Fibroblast of villous mesenchyme (primary cell): ENCODE data around the gene NCEH1. TPM values are rescaled to one million over a fixed set of nuclear protein-coding genes. Genes with fewer than 3 reads are reported as not detected.

Experiments
- DNase-seq: peaks from one replicate; pipeline ENCODE4 v3.0.0-alpha.2; 2010; ENCODE audit warnings: low read depth
- H3K4me3 ChIP-seq: 2 replicates; pipeline ENCODE4 v1.5.1; 2011; ENCODE audit warnings: low read depth, mild to moderate bottlenecking, low read length
- CTCF ChIP-seq: IDR thresholded peaks from 2 replicates; pipeline ENCODE4 v1.5.1; 2012; ENCODE audit warnings: low read depth, mild to moderate bottlenecking, low read length; ENCODE audit not compliant: insufficient read depth
- small RNA-seq: library from RNA; depleted of rRNA; stranded (forward); fragments of <200 nt; gene quantifications from one replicate; pipeline ENCODE3, GENCODE V24; 2012
- total RNA-seq: library from RNA; depleted of rRNA; stranded (reverse); fragments of >200 nt; gene quantifications from 2 replicates; pipeline ENCODE4 v1.2.3, GENCODE V29; 2012

NCEH1 gene
- total RNA-seq, 1 donor: 21.2 TPM

- TF ChIP-seq CTCF: no peak
- DNase-seq: peak; percentile 68
These were observed 124.4 kb downstream of the NCEH1 start for GRCh38 chr3:172586436-172586835.

GRCh38 chr3:172585954-172586353 is 124.9 kb downstream of the NCEH1 start:
- no peak for TF ChIP-seq CTCF
- no peak overlapping the region for H3K4me3 ChIP-seq
- DNase-seq: no peak

More at GRCh38 chr3:172586436-172586835, 124.4 kb downstream of the NCEH1 start:
- no peak overlapping the region for H3K4me3 ChIP-seq

DNA sequence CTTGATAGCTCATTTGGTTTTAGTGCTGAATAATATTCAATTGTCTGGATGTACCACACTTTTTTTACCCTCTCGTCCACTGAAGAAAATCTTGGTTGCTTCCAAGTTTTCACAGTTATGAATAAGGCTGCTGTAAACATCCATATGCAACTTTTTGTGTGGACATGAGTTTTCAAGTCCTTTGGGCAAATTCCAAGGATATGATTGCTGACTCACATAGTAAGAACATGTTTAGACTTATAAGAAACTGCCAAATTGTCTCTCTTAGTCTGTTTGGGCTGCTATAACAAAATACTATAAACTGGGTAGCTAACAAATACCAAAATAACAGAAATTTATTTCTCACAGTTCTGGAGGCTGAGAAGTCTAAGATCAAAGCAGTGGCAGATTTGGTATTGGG is 128.2 kb downstream of the NCEH1 start:
- peak; percentile 33 for DNase-seq
- H3K4me3 ChIP-seq: no peak overlapping the region
- TF ChIP-seq CTCF: no peak

DNA sequence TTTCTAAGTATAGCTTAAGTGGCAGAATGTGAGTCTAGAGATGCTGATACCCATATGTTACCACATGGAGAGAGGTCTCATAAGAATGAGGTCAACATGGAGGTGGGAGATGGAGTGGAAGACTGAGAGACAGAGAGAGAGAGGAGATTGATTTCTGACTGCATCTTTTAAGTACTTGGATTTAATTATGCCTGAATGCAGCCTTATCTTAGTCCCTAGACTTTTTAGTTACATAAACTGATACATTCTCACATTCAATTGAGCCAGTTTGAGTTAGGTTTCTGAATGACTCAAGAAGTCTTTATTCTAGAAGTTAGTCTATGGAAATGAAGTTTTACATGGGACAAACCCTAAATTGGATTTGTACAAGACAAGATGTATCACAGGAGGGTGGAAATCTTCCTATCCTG is 129.1 kb downstream of the NCEH1 start:
- H3K4me3 ChIP-seq: no peak overlapping the region
- TF ChIP-seq CTCF: no peak
- no peak for DNase-seq

DNA sequence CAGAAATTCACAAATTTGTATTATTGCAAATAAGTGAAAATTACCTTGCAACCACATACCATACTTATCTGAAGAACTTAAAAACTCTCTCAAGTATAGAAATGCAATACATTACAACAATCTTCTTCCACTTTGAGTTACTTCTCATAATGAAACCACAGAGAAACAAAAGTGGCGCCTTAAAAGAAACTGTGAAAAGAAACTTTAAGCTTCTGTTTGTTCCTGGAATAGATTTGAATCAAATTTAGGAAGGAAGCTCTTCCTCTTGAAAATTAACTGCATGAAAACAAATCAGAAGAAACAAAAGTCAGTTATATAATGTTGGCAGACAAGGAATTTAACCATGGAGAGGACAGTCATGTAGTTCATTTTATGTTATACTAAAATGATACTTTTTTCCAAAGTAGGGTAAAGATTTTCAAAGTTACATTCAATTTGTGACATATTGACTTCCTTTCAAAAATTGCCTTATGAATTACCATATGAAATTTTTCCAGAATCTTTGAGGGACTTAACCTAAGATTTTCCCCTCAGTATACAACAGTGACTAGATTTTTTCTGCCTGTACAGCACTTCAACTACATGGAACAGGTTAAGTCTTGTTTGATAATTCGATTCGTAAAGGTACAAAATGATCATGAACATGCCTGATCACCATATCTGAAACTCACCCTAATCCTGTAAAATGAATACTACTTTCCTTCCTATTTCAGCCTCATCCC is 130.0 kb downstream of the NCEH1 start:
- H3K4me3 ChIP-seq: no peak overlapping the region
- no peak for DNase-seq
- TF ChIP-seq CTCF: no peak

Small RNA genes within 50 kb of the gene (small RNA-seq; reads per million reads assigned to genes)
- not detected for gene RNU6-547P

Other genes with a start within 250 kb of the NCEH1 start
- gene TNFSF10, start 187.6 kb downstream of the NCEH1 start, total RNA-seq: 0.43 and 0.64 TPM in 2 replicates
- gene ECT2, start 39.7 kb upstream of the NCEH1 start, total RNA-seq: 36.1 and 73.4 TPM in 2 replicates